Uterus (tissue), 2 donors: Measurements from ENCODE around the gene EXOC2.

ENCODE experiments used
- CTCF ChIP-seq, 4 experiments: fragments of 200-600 bp in 2 of 4; fragments of 450-650 bp in 2 of 4; sonication (generic) in 2 of 4; IDR thresholded peaks; one replicate each; pipeline ENCODE4 v1.5.1; 2016 to 2019; ENCODE audit warnings: antibody characterized with exemption in 4 of 4, mild to moderate bottlenecking in 2 of 4, moderate library complexity in 1 of 4
- POLR2A ChIP-seq, 2 donors: fragments of 450-650 bp; IDR thresholded peaks; one replicate each; pipeline ENCODE4 v1.6.1; 2016; ENCODE audit warnings: antibody characterized with exemption in 2 of 2, mild to moderate bottlenecking in 1 of 2, moderate library complexity in 1 of 2

GRCh38 chr6:520820-521219 lies 172.1 kb downstream of the EXOC2 start:
- TF ChIP-seq POLR2A (IDR thresholded peaks at IDR 0.05): no peak
- no peak for TF ChIP-seq CTCF (IDR thresholded peaks at IDR 0.05)
